Vagina (tissue), 2 donors: ENCODE measurements around the gene ARHGEF4. TPM values are rescaled to one million over a fixed set of nuclear protein-coding genes. Genes with fewer than 3 reads are reported as not detected.

Experiments used
- DNase-seq, 2 donors: peaks; one replicate each; pipeline ENCODE4 v3.0.0-alpha.2; 2017; ENCODE audit errors: extremely low spot score in 2 of 2
- H3K27ac ChIP-seq: fragments of 200-600 bp; sonication (generic); one replicate; pipeline ENCODE4 v1.5.1; 2019
- H3K27me3 ChIP-seq: fragments of 200-600 bp; sonication (generic); one replicate; pipeline ENCODE4 v1.5.1; 2019
- H3K36me3 ChIP-seq, 2 donors: fragments of 200-600 bp; sonication (generic); one replicate each; pipeline ENCODE4 v1.5.1; 2017 to 2019
- H3K4me1 ChIP-seq: fragments of 200-600 bp; sonication (generic); one replicate; pipeline ENCODE4 v1.5.1; 2019
- H3K4me3 ChIP-seq, 2 donors: fragments of 200-600 bp; sonication (generic); 1 replicate in 1 of 2; 2 replicates in 1 of 2; pipeline ENCODE4 v1.5.1; 2016 to 2019
- H3K9me3 ChIP-seq: fragments of 200-600 bp; sonication (generic); one replicate; pipeline ENCODE4 v1.5.1; 2019
- POLR2A ChIP-seq, 2 donors: fragments of 450-650 bp; IDR thresholded peaks; one replicate each; pipeline ENCODE4 v1.6.1; 2017; ENCODE audit warnings: antibody characterized with exemption in 2 of 2, mild to moderate bottlenecking in 2 of 2, moderate library complexity in 2 of 2
- POLR2AphosphoS5 ChIP-seq, 2 donors: sonication (generic); formaldehyde crosslinking; IDR thresholded peaks; one replicate each; pipeline ENCODE4 v1.9.0; 2017; ENCODE audit warnings: antibody characterized with exemption in 2 of 2, mild to moderate bottlenecking in 2 of 2, low read depth in 1 of 2; ENCODE audit not compliant: insufficient read depth in 1 of 2
- intact Hi-C: fragments of 100-400 bp; cut with DNase I; formaldehyde crosslinking; loops from one replicate; pipeline ENCODE4 v1.15.1; 2023
- total RNA-seq: library from RNA; depleted of rRNA; stranded (reverse); fragments of >200 nt; gene quantifications from one replicate; pipeline ENCODE4 v1.2.3, GENCODE V29; 2016
- TF ChIP-seq, protein P1 (sequence below), 3 experiments: fragments of 450-650 bp in 2 of 3; fragments of 200-600 bp in 1 of 3; sonication (generic) in 1 of 3; IDR thresholded peaks; one replicate each; pipeline ENCODE4 v1.5.1; 2017 to 2019; ENCODE audit warnings: antibody characterized with exemption in 3 of 3, mild to moderate bottlenecking in 2 of 3, moderate library complexity in 2 of 3

ARHGEF4 gene
- total RNA-seq, 1 donor from 2014 or later = 116 TPM

- H3K9me3 ChIP-seq = no peaks in the 10 kb centered on the region
- intact Hi-C loops = no loop called here
- H3K4me1 ChIP-seq = peaks cover 9% of the 10 kb centered on the region
- no peaks in the 10 kb centered on the region for H3K27me3 ChIP-seq
- no peak overlapping the region for H3K4me3 ChIP-seq
- no peak overlapping the region for H3K27ac ChIP-seq
- no peaks in the 10 kb centered on the region for H3K36me3 ChIP-seq
- TF ChIP-seq, protein P1, sequence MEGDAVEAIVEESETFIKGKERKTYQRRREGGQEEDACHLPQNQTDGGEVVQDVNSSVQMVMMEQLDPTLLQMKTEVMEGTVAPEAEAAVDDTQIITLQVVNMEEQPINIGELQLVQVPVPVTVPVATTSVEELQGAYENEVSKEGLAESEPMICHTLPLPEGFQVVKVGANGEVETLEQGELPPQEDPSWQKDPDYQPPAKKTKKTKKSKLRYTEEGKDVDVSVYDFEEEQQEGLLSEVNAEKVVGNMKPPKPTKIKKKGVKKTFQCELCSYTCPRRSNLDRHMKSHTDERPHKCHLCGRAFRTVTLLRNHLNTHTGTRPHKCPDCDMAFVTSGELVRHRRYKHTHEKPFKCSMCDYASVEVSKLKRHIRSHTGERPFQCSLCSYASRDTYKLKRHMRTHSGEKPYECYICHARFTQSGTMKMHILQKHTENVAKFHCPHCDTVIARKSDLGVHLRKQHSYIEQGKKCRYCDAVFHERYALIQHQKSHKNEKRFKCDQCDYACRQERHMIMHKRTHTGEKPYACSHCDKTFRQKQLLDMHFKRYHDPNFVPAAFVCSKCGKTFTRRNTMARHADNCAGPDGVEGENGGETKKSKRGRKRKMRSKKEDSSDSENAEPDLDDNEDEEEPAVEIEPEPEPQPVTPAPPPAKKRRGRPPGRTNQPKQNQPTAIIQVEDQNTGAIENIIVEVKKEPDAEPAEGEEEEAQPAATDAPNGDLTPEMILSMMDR (IDR thresholded peaks at IDR 0.05) = no peak
- TF ChIP-seq POLR2AphosphoS5 (IDR thresholded peaks at IDR 0.05; ENCODE audit: insufficient read depth in 1 of 2, low read depth in 1 of 2) = no peak
- no peak for TF ChIP-seq POLR2A (IDR thresholded peaks at IDR 0.05)
- DNase-seq = no peak
Observed at GRCh38 chr2:130814931-130815680, 21.6 kb upstream of the ARHGEF4 start.

- TF ChIP-seq, protein P1 (IDR thresholded peaks at IDR 0.05) = no peak
- TF ChIP-seq POLR2AphosphoS5 (IDR thresholded peaks at IDR 0.05; ENCODE audit: insufficient read depth in 1 of 2, low read depth in 1 of 2) = no peak
- no peak for TF ChIP-seq POLR2A (IDR thresholded peaks at IDR 0.05)
- no peak for DNase-seq
- no peak overlapping the region for H3K4me3 ChIP-seq
- H3K9me3 ChIP-seq = no peaks in the 10 kb centered on the region
- no peak overlapping the region for H3K27ac ChIP-seq
- H3K27me3 ChIP-seq = no peaks in the 10 kb centered on the region
- H3K36me3 ChIP-seq = no peaks in the 10 kb centered on the region
- intact Hi-C loops = no loop called here
- H3K4me1 ChIP-seq = peaks cover 15% of the 10 kb centered on the region
Observed at GRCh38 chr2:130818809-130819208, 17.9 kb upstream of the ARHGEF4 start.

DNA sequence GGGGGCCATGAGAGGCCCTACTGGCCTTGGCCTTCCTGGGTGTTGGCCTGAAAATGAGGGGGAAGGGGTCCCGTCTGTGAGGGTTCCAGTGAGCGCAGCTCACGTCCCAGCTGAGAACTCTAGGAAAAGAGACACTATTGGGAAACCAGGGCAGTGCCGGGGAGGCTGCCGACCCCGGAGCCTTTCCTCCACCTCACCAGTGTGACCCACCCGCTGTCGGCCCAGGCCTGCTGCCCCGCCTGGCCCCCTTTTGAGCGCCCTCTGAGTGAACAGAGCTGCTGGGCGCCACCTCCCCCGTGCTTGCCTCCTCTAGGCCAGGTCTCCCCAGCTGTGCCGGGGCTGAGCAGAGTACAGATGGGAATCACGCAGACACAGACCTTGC, 17.5 kb upstream of the ARHGEF4 start:
- DNase-seq = no peak
- no peaks in the 10 kb centered on the region for H3K9me3 ChIP-seq
- peaks cover 19% of the 10 kb centered on the region for H3K4me1 ChIP-seq
- no peaks in the 10 kb centered on the region for H3K36me3 ChIP-seq
- no peaks in the 10 kb centered on the region for H3K27me3 ChIP-seq
- no peak overlapping the region for H3K27ac ChIP-seq
- TF ChIP-seq POLR2AphosphoS5 (IDR thresholded peaks at IDR 0.05; ENCODE audit: insufficient read depth in 1 of 2, low read depth in 1 of 2) (no peak), POLR2A (IDR thresholded peaks at IDR 0.05) (no peak)
- TF ChIP-seq, protein P1 (IDR thresholded peaks at IDR 0.05) = no peak
- no peak overlapping the region for H3K4me3 ChIP-seq
- intact Hi-C loops = no loop called here

DNA sequence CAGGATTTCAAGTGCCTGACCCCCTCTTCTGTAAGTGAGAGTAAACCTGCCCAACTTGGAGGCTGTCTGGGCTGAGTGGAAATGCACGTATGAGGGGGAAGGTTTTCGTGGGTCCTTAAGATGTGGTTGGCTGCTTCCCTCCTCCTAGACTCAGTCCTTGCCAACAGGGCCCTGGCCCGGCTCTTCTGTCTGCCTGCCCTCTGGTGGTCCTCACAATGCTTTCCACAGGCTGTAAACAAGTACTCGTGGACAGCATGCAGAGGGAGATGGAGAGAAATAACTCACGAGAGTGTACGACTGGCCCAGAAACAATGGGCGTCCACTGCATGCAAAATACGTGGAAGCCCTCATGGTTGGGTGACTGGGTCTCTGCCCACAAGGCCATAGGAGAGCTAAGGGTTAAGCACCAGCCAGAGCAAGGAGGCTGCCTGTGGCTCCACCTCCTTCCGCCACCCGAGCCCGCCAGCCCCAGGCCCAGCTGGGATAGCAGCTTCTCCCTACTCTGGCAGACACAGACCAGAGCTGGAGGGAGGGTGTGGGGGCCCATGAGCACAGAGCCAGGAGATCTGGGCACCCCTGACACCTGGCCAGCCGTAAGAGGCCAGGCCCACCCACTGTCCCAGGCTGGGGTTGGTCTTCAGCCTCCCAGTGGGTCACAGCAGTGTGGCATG, 17.0 kb upstream of the ARHGEF4 start:
- H3K4me1 ChIP-seq = peaks cover 22% of the 10 kb centered on the region
- intact Hi-C loops = no loop called here
- no peak for DNase-seq
- H3K27ac ChIP-seq = peak overlapping the region; percentile 49
- no peak overlapping the region for H3K4me3 ChIP-seq
- TF ChIP-seq, protein P1 (IDR thresholded peaks at IDR 0.05) = no peak
- TF ChIP-seq POLR2A (IDR thresholded peaks at IDR 0.05) (no peak), POLR2AphosphoS5 (IDR thresholded peaks at IDR 0.05; ENCODE audit: insufficient read depth in 1 of 2, low read depth in 1 of 2) (no peak)
- H3K27me3 ChIP-seq = no peaks in the 10 kb centered on the region
- no peaks in the 10 kb centered on the region for H3K36me3 ChIP-seq
- no peaks in the 10 kb centered on the region for H3K9me3 ChIP-seq
